HL-60 (cell line): ENCODE data around the gene IQCE.

Experiments used
- DNase-seq, 2 experiments: peaks; one replicate each; pipeline ENCODE4 v3.0.0-alpha.2; 2010 to 2020; ENCODE audit warnings: low read depth in 1 of 2, low spot score in 1 of 2
- H3K27ac ChIP-seq: fragments of 250-450 bp; sonication (Bioruptor Pico); replicated peaks from 2 replicates; pipeline ENCODE4 v1.5.1; 2020; ENCODE audit warnings: mild to moderate bottlenecking, moderate library complexity
- H3K27me3 ChIP-seq: fragments of 250-450 bp; sonication (Bioruptor Pico); 2 replicates; pipeline ENCODE4 v1.5.1; 2021; ENCODE audit warnings: mild to moderate bottlenecking, moderate library complexity; ENCODE audit not compliant: insufficient read depth, poor library complexity, severe bottlenecking
- H3K4me3 ChIP-seq: replicated peaks from 2 replicates; pipeline ENCODE4 v1.5.1; 2011; ENCODE audit warnings: mild to moderate bottlenecking, control low read depth, low read length; ENCODE audit not compliant: insufficient read depth
- CTCF ChIP-seq: IDR thresholded peaks from one replicate; pipeline ENCODE4 v1.5.1; 2011; ENCODE audit warnings: low read length, control low read depth, inconsistent platforms; ENCODE audit not compliant: insufficient read depth
- GABPA ChIP-seq: IDR thresholded peaks from 2 replicates; pipeline ENCODE4 v1.6.1; 2012; ENCODE audit warnings: low read depth
- POLR2AphosphoS5 ChIP-seq: IDR thresholded peaks from 2 replicates; pipeline ENCODE4 v1.6.1; 2012; ENCODE audit warnings: low read depth
- REST ChIP-seq: IDR thresholded peaks from 2 replicates; pipeline ENCODE4 v1.6.1; 2012; ENCODE audit warnings: low read depth; ENCODE audit not compliant: insufficient replicate concordance
- SPI1 ChIP-seq: IDR thresholded peaks from 2 replicates; pipeline ENCODE4 v1.6.1; 2012; ENCODE audit warnings: low read depth, mild to moderate bottlenecking, borderline replicate concordance

The IQCE gene

GRCh38 chr7:2510909-2511768, 47.6 kb upstream of the IQCE start:
- peak; percentile 65 to 74 for DNase-seq
- Histone ChIP-seq H3K27ac (peak overlapping the region; percentile 81), H3K4me3 (0 out of 2 replicates have a peak overlapping the region, but pooled peaks have one; percentile 10), H3K27me3 (no peaks in the 10 kb centered on the region)
- TF ChIP-seq GABPA (0 out of 2 replicates have a peak, but pooled peaks have one; percentile 39), POLR2AphosphoS5 (peak; percentile 27; the same call in 1 of the 2 replicates), SPI1 (peak; percentile 68), REST (no peak), CTCF (no peak)

- DNase-seq: no peak
- TF ChIP-seq REST (no peak), POLR2AphosphoS5 (no peak), SPI1 (no peak), GABPA (no peak), CTCF (no peak)
- peak overlapping the region; percentile 81 for H3K27ac ChIP-seq
- no peaks in the 10 kb centered on the region for H3K27me3 ChIP-seq
- H3K4me3 ChIP-seq: no peak overlapping the region
These were observed 47.0 kb upstream of the IQCE start for GRCh38 chr7:2511769-2512168.

- no peak for DNase-seq
- Histone ChIP-seq H3K4me3 (no peak overlapping the region), H3K27ac (peak overlapping the region; percentile 81), H3K27me3 (no peaks in the 10 kb centered on the region)
- TF ChIP-seq SPI1: no peak
- TF ChIP-seq POLR2AphosphoS5: no peak
- no peak for TF ChIP-seq GABPA
- no peak for TF ChIP-seq REST
These were observed 46.6 kb upstream of the IQCE start for GRCh38 chr7:2512179-2512661.
